ENCODE measurements around the gene NAB2. TPM values are rescaled to one million over a fixed set of nuclear protein-coding genes. Genes with fewer than 3 reads are reported as not detected.

Gene NAB2
- polyA plus RNA-seq, 3 donors: 1.00 to 8.3 (median 2.7) TPM

DNA sequence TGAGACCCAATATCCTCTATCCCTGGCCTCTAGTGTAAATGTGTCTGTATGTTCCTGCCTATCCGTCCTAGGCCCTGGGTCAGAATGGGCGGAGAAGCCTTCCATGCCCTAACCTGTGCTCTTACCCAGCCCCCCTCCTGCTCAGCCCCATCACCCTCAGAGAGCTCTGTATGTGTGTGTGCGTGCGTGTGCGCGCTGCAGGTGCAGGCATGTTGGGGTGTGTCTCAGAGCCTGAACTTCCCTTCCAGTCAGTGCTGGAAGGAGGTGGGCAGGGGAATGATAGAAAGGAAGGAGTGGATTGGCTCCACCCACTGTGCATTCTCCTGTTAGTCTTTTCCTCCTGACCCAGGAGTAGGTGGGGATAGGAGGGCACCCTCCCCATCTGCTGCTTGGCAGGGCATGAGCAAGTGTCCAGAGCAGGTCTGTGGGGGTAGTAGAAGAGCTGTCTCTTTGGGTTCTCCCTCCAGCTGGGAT lies 7.2 kb downstream of the NAB2 start:
- H3K27ac ChIP-seq (ENCODE audit: low read depth in 1 of 2, low read length in 2 of 2): peak overlapping the region in 1 of 2 donors; percentile 11
- H3K4me3 Mint-ChIP-seq: no peak overlapping the region
- 100% methylated on average over 4 of the region's 6 CpGs for WGBS (ENCODE audit: insufficient coverage)

GRCh38 chr12:57096748-57097553 lies 8.0 kb downstream of the NAB2 start:
- H3K4me3 ChIP-seq (replicated peaks in 1 of 3; ENCODE audit: low read depth in 2 of 3, low read length in 3 of 3): no peak overlapping the region
- peaks cover 99% of the 10 kb centered on the region for H4K20me1 ChIP-seq (ENCODE audit: insufficient read depth, low read length)
- peaks cover 17 to 22% of the 10 kb centered on the region in 2 donors for H3K4me1 ChIP-seq (ENCODE audit: control insufficient read depth in 1 of 2, insufficient read depth in 2 of 2, low read length in 2 of 2)
- peak overlapping the region in 5 of 7 donors; percentile 25 to 77 (median 63) for H3K27ac Mint-ChIP-seq
- H3K27me3 ChIP-seq (ENCODE audit: control insufficient read depth in 2 of 2, insufficient read depth in 2 of 2, low read length in 2 of 2): no peaks in the 10 kb centered on the region
- no peaks in the 10 kb centered on the region for H3K9me3 Mint-ChIP-seq
- H3K4me2 ChIP-seq (replicated peaks; ENCODE audit: extremely low read depth, low read length, poor library complexity, severe bottlenecking): no peak overlapping the region
- WGBS (ENCODE audit: insufficient coverage): 82% methylated on average over 3 of the region's 8 CpGs
- peaks cover 62 to 82% of the 10 kb centered on the region in 2 donors for H3K36me3 ChIP-seq (replicated peaks in 1 of 2; ENCODE audit: control insufficient read depth in 1 of 2, insufficient read depth in 2 of 2, low read length in 2 of 2)
- H3K4me3 Mint-ChIP-seq: no peak overlapping the region
- DNase-seq: no peak
- peaks cover 7% of the 10 kb centered on the region for H3K79me2 ChIP-seq (ENCODE audit: insufficient read depth, low read length)
- peaks cover 36% of the 10 kb centered on the region for H3K4me1 Mint-ChIP-seq
- TF ChIP-seq CTCF (IDR thresholded peaks at IDR 0.05): no peak
- peak overlapping the region in 1 of 2 donors; percentile 11 for H3K27ac ChIP-seq (ENCODE audit: low read depth in 1 of 2, low read length in 2 of 2)
- peaks cover 77 to 79% of the 10 kb centered on the region in 2 donors for H3K36me3 Mint-ChIP-seq
- no peaks in the 10 kb centered on the region for H3K9me3 ChIP-seq (replicated peaks in 1 of 2; ENCODE audit: control insufficient read depth in 1 of 2, insufficient read depth in 1 of 2, low read length in 2 of 2)
- H2AFZ ChIP-seq (ENCODE audit: insufficient read depth, low read depth, low read length, poor library complexity, severe bottlenecking): no peak overlapping the region
- peaks cover 0 to 4% (median 0%) of the 10 kb centered on the region in 3 donors for H3K27me3 Mint-ChIP-seq (ENCODE audit: low read depth in 3 of 3)
- intact Hi-C loops (cut with micrococcal nuclease): no loop called here
- H3K9ac ChIP-seq (ENCODE audit: insufficient read depth, low read length, poor library complexity, severe bottlenecking): no peak overlapping the region

More for the DNA sequence above, 7.2 kb downstream of the NAB2 start:
- Mint-ChIP-seq H3K27ac (peak overlapping the region in 3 of 7 donors; percentile 63 to 78 (median 74)), H3K27me3 (ENCODE audit: low read depth in 3 of 3) (peaks cover 0 to 5% (median 0%) of the 10 kb centered on the region in 3 donors), H3K36me3 (peaks cover 75 to 76% of the 10 kb centered on the region in 2 donors), H3K9me3 (no peaks in the 10 kb centered on the region), H3K4me1 (peaks cover 34% of the 10 kb centered on the region)
- H3K9ac ChIP-seq (ENCODE audit: insufficient read depth, low read length, poor library complexity, severe bottlenecking): no peak overlapping the region
- H3K4me1 ChIP-seq (ENCODE audit: control insufficient read depth in 1 of 2, insufficient read depth in 2 of 2, low read length in 2 of 2): peaks cover 16 to 23% of the 10 kb centered on the region in 2 donors
- peaks cover 99% of the 10 kb centered on the region for H4K20me1 ChIP-seq (ENCODE audit: insufficient read depth, low read length)
- no peak for TF ChIP-seq CTCF (IDR thresholded peaks at IDR 0.05)
- H3K4me2 ChIP-seq (replicated peaks; ENCODE audit: extremely low read depth, low read length, poor library complexity, severe bottlenecking): no peak overlapping the region
- H3K79me2 ChIP-seq (ENCODE audit: insufficient read depth, low read length): peaks cover 7% of the 10 kb centered on the region
- no peak overlapping the region for H2AFZ ChIP-seq (ENCODE audit: insufficient read depth, low read depth, low read length, poor library complexity, severe bottlenecking)
- H3K36me3 ChIP-seq (replicated peaks in 1 of 2; ENCODE audit: control insufficient read depth in 1 of 2, insufficient read depth in 2 of 2, low read length in 2 of 2): peaks cover 65 to 74% of the 10 kb centered on the region in 2 donors
- DNase-seq: no peak
- no peaks in the 10 kb centered on the region for H3K27me3 ChIP-seq (ENCODE audit: control insufficient read depth in 2 of 2, insufficient read depth in 2 of 2, low read length in 2 of 2)
- intact Hi-C loops (cut with micrococcal nuclease): no loop called here
- no peak overlapping the region for H3K4me3 ChIP-seq (replicated peaks in 1 of 3; ENCODE audit: low read depth in 2 of 3, low read length in 3 of 3)
- no peaks in the 10 kb centered on the region for H3K9me3 ChIP-seq (replicated peaks in 1 of 2; ENCODE audit: control insufficient read depth in 1 of 2, insufficient read depth in 1 of 2, low read length in 2 of 2)
